ENCODE measurements around the gene BCL11A. TPM values are rescaled to one million over a fixed set of nuclear protein-coding genes. Genes with fewer than 3 reads are reported as not detected.

BCL11A gene
- total RNA-seq, 2 experiments from 2014 or later = 2.3 to 3.3 TPM

- Histone ChIP-seq H3K27ac (ENCODE audit: low read depth in 1 of 2, low read length in 2 of 2) (no peak overlapping the region), H3K4me3 (ENCODE audit: low read length) (no peak overlapping the region), H3K9me3 (ENCODE audit: control insufficient read depth in 1 of 2, insufficient read depth in 1 of 2, low read length in 2 of 2) (peaks cover 0 to 21% of the 10 kb centered on the region in 2 experiments), H3K4me1 (ENCODE audit: insufficient read depth, low read length) (peaks cover 37% of the 10 kb centered on the region), H3K27me3 (ENCODE audit: control insufficient read depth in 1 of 2, insufficient read depth in 2 of 2, low read length in 2 of 2) (peaks cover 36 to 62% of the 10 kb centered on the region in 2 experiments), H3K36me3 (ENCODE audit: insufficient read depth, low read length) (no peaks in the 10 kb centered on the region)
- Mint-ChIP-seq H3K4me3 (no peak overlapping the region), H3K36me3 (ENCODE audit: low read depth) (no peaks in the 10 kb centered on the region), H3K27me3 (peaks cover 73% of the 10 kb centered on the region), H3K27ac (no peak overlapping the region), H3K9me3 (no peaks in the 10 kb centered on the region), H3K4me1 (ENCODE audit: low read depth) (peaks cover 29% of the 10 kb centered on the region)
- intact Hi-C loops (cut with DNase I, micrococcal nuclease) = loop anchor here in 1 of 2 experiments (5.0 to 10.0 kb wide), 3 partner anchors 671 to 1534 kb away; no protein-coding TSS in a partner anchor
- ChIA-PET POLR2A (no interaction called here), CTCF (no interaction called here)
- TF ChIP-seq, protein P1, sequence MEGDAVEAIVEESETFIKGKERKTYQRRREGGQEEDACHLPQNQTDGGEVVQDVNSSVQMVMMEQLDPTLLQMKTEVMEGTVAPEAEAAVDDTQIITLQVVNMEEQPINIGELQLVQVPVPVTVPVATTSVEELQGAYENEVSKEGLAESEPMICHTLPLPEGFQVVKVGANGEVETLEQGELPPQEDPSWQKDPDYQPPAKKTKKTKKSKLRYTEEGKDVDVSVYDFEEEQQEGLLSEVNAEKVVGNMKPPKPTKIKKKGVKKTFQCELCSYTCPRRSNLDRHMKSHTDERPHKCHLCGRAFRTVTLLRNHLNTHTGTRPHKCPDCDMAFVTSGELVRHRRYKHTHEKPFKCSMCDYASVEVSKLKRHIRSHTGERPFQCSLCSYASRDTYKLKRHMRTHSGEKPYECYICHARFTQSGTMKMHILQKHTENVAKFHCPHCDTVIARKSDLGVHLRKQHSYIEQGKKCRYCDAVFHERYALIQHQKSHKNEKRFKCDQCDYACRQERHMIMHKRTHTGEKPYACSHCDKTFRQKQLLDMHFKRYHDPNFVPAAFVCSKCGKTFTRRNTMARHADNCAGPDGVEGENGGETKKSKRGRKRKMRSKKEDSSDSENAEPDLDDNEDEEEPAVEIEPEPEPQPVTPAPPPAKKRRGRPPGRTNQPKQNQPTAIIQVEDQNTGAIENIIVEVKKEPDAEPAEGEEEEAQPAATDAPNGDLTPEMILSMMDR (IDR thresholded peaks at IDR 0.05) = no peak
- DNase-seq = no peak
- ATAC-seq (ENCODE audit: poor library complexity) = no peak
Observed at GRCh38 chr2:60558536-60558935, 5.1 kb upstream of the BCL11A start.

- H3K27me3 Mint-ChIP-seq = peaks cover 73% of the 10 kb centered on the region
- no peak for DNase-seq
- H3K4me1 ChIP-seq (ENCODE audit: insufficient read depth, low read length) = peaks cover 46% of the 10 kb centered on the region
- no peaks in the 10 kb centered on the region for H3K36me3 Mint-ChIP-seq (ENCODE audit: low read depth)
- H3K36me3 ChIP-seq (ENCODE audit: insufficient read depth, low read length) = no peaks in the 10 kb centered on the region
- TF ChIP-seq, protein P1 (IDR thresholded peaks at IDR 0.05) = no peak
- ChIA-PET CTCF (no interaction called here), POLR2A (interaction anchor here (0.6 kb wide), 2 partner anchors 127 to 1110 kb away, joined by 3 to 4 read pairs; no protein-coding TSS in a partner anchor)
- no peaks in the 10 kb centered on the region for H3K9me3 Mint-ChIP-seq
- H3K9me3 ChIP-seq (ENCODE audit: control insufficient read depth in 1 of 2, insufficient read depth in 1 of 2, low read length in 2 of 2) = peaks cover 0 to 21% of the 10 kb centered on the region in 2 experiments
- H3K4me3 Mint-ChIP-seq = peak overlapping the region; percentile 87
- intact Hi-C loops (cut with DNase I, micrococcal nuclease) = loop anchor here in 1 of 2 experiments (5.0 to 10.0 kb wide), 3 partner anchors 670 to 1533 kb away; no protein-coding TSS in a partner anchor
- H3K27me3 ChIP-seq (ENCODE audit: control insufficient read depth in 1 of 2, insufficient read depth in 2 of 2, low read length in 2 of 2) = peaks cover 47 to 66% of the 10 kb centered on the region in 2 experiments
- no peak for ATAC-seq (ENCODE audit: poor library complexity)
- H3K4me3 ChIP-seq (ENCODE audit: low read length) = peak overlapping the region; percentile 26
- peaks cover 29% of the 10 kb centered on the region for H3K4me1 Mint-ChIP-seq (ENCODE audit: low read depth)
- H3K27ac Mint-ChIP-seq = peak overlapping the region; percentile 16
- no peak overlapping the region for H3K27ac ChIP-seq (ENCODE audit: low read depth in 1 of 2, low read length in 2 of 2)
Observed at GRCh38 chr2:60557486-60557864, 4.0 kb upstream of the BCL11A start.

GRCh38 chr2:60556576-60557485, 3.4 kb upstream of the BCL11A start:
- H3K27ac Mint-ChIP-seq = peak overlapping the region; percentile 16

More at GRCh38 chr2:60556576-60557485, 3.4 kb upstream of the BCL11A start:
- TF ChIP-seq, protein P1 (IDR thresholded peaks at IDR 0.05) = no peak
- H3K4me1 Mint-ChIP-seq (ENCODE audit: low read depth) = peaks cover 29% of the 10 kb centered on the region
- H3K36me3 Mint-ChIP-seq (ENCODE audit: low read depth) = no peaks in the 10 kb centered on the region
- peak overlapping the region; percentile 92 for H3K4me3 Mint-ChIP-seq
- DNase-seq (peak in 3 of 14 experiments; percentile 16 to 48 (median 48)), ATAC-seq (ENCODE audit: poor library complexity) (peak; percentile 37)
- peaks cover 75% of the 10 kb centered on the region for H3K27me3 Mint-ChIP-seq
- Histone ChIP-seq H3K4me1 (ENCODE audit: insufficient read depth, low read length) (peaks cover 52% of the 10 kb centered on the region), H3K4me3 (ENCODE audit: low read length) (peak overlapping the region; percentile 26), H3K27ac (ENCODE audit: low read depth in 1 of 2, low read length in 2 of 2) (no peak overlapping the region), H3K36me3 (ENCODE audit: insufficient read depth, low read length) (no peaks in the 10 kb centered on the region), H3K9me3 (ENCODE audit: control insufficient read depth in 1 of 2, insufficient read depth in 1 of 2, low read length in 2 of 2) (peaks cover 0 to 21% of the 10 kb centered on the region in 2 experiments), H3K27me3 (ENCODE audit: control insufficient read depth in 1 of 2, insufficient read depth in 2 of 2, low read length in 2 of 2) (peaks cover 48 to 69% of the 10 kb centered on the region in 2 experiments)
- CTCF ChIA-PET = interaction anchor here (0.9 kb wide), 1 partner anchor 14 kb away, joined by 3 read pairs; no protein-coding TSS in a partner anchor
- POLR2A ChIA-PET = interaction anchor here (1.2 kb wide), 2 partner anchors 9 to 15 kb away, joined by 4 to 5 read pairs; no protein-coding TSS in a partner anchor
- intact Hi-C loops (cut with DNase I, micrococcal nuclease) = loop anchor here in 1 of 2 experiments (5.0 to 10.0 kb wide), 3 partner anchors 670 to 1532 kb away; no protein-coding TSS in a partner anchor
- no peaks in the 10 kb centered on the region for H3K9me3 Mint-ChIP-seq

Data from CD4-positive, alpha-beta T cell (primary cell).